Endothelial cell (in vitro differentiated cells): ENCODE data around the gene KCNQ1. TPM values are rescaled to one million over a fixed set of nuclear protein-coding genes. Genes with fewer than 3 reads are reported as not detected.

Source experiments
- DNase-seq: peaks from one replicate; pipeline ENCODE4 v3.0.0; 2021; ENCODE audit warnings: low spot score
- H3K27ac Mint-ChIP-seq: one replicate; pipeline ENCODE4 v1.8.0; 2021; ENCODE audit warnings: mixed read lengths, inconsistent platforms; ENCODE audit not compliant: unreplicated experiment
- H3K27me3 Mint-ChIP-seq: one replicate; pipeline ENCODE4 v1.8.0; 2021; ENCODE audit warnings: mild to moderate bottlenecking, moderate library complexity, mixed read lengths, inconsistent platforms; ENCODE audit not compliant: unreplicated experiment
- H3K36me3 Mint-ChIP-seq: one replicate; pipeline ENCODE4 v1.8.0; 2021; ENCODE audit warnings: mild to moderate bottlenecking, low read depth, mixed read lengths, inconsistent platforms; ENCODE audit not compliant: unreplicated experiment
- H3K4me1 Mint-ChIP-seq: one replicate; pipeline ENCODE4 v1.8.0; 2021; ENCODE audit warnings: mild to moderate bottlenecking, mixed read lengths, inconsistent platforms; ENCODE audit not compliant: unreplicated experiment
- H3K4me3 Mint-ChIP-seq: one replicate; pipeline ENCODE4 v1.8.0; 2021; ENCODE audit warnings: mild to moderate bottlenecking, mixed read lengths, inconsistent platforms; ENCODE audit not compliant: unreplicated experiment
- H3K9me3 Mint-ChIP-seq: one replicate; pipeline ENCODE4 v1.8.0; 2021; ENCODE audit warnings: mixed read lengths, inconsistent platforms; ENCODE audit not compliant: unreplicated experiment
- total RNA-seq: library from RNA; stranded (reverse); fragmentation: NEBNext Ultra II Directional; extraction: Animal tissue kit (Norgen Biotek cat#: 25700); gene quantifications from one replicate; pipeline ENCODE4 v1.2.1, GENCODE V29; 2021; ENCODE audit not compliant: unreplicated experiment
- TF ChIP-seq, protein P1 (sequence below): fragments of 200-600 bp; sonication (generic); IDR thresholded peaks from one replicate; pipeline ENCODE4 v1.5.0; 2021; ENCODE audit warnings: antibody characterized with exemption; ENCODE audit not compliant: unreplicated experiment

KCNQ1 gene
- total RNA-seq, 1 donor from 2014 or later, result 35.3 TPM

DNA sequence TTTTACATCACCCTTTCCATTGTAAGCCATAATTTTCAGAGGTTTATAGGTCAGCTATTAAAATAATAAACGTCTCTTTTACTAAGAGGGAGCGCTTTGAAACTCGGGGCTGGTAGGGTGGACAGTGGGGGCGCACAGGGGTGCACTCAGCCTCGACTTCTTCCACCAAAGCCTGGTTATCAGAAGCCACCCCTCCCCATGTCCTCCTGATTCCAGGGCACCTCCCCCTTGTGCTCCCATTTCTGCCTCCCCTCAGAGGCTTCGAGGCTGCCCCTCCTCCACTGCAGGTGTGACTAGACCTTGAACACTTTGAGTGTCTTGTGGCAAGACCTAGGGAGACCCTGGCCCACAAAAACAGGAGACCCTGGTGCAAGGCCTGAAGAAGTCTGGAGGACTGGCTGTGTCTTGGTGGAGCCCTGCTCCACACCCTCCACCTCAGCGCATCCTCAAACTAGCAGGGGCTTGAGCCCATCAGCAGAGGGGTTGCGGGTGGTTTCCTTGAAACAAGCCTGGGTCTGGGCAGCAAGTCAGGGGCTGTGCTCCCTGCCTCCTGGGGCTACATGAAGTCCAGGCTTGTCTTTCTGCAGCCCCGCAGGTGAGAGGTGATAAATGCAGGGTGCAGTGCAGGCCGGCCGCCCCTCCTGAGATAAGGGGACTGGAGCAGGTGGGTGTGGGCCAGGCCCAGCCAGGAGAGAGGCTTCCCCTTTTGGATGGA is 437.7 kb downstream of the KCNQ1 start:
- Mint-ChIP-seq H3K27me3 (peaks cover 23% of the 10 kb centered on the region), H3K4me3 (peak overlapping the region; percentile 85), H3K4me1 (peaks cover 8% of the 10 kb centered on the region), H3K9me3 (no peaks in the 10 kb centered on the region), H3K27ac (no peak overlapping the region), H3K36me3 (no peaks in the 10 kb centered on the region)
- DNase-seq, result no peak
- TF ChIP-seq, protein P1, sequence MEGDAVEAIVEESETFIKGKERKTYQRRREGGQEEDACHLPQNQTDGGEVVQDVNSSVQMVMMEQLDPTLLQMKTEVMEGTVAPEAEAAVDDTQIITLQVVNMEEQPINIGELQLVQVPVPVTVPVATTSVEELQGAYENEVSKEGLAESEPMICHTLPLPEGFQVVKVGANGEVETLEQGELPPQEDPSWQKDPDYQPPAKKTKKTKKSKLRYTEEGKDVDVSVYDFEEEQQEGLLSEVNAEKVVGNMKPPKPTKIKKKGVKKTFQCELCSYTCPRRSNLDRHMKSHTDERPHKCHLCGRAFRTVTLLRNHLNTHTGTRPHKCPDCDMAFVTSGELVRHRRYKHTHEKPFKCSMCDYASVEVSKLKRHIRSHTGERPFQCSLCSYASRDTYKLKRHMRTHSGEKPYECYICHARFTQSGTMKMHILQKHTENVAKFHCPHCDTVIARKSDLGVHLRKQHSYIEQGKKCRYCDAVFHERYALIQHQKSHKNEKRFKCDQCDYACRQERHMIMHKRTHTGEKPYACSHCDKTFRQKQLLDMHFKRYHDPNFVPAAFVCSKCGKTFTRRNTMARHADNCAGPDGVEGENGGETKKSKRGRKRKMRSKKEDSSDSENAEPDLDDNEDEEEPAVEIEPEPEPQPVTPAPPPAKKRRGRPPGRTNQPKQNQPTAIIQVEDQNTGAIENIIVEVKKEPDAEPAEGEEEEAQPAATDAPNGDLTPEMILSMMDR, result no peak

DNA sequence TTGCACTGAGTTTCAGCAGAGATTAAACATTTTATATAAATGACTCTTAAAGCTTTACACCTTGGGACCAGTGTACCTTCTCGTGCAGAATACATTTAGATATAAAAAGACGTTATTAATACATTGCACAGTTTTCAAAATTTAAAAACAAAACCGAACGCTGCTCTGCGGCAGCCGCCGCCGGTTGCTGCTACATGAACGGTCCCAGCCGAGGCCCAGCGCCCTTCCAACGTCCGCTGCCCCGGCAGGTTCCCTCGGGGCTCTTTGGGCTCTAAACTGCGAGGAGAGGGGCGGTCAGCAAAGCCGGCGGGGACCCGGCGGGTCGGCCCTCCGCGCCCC is 438.8 kb downstream of the KCNQ1 start:
- Mint-ChIP-seq H3K9me3 (no peaks in the 10 kb centered on the region), H3K27ac (peak overlapping the region; percentile 40), H3K4me1 (peaks cover 8% of the 10 kb centered on the region), H3K36me3 (no peaks in the 10 kb centered on the region), H3K4me3 (peak overlapping the region; percentile 85), H3K27me3 (peaks cover 23% of the 10 kb centered on the region)
- DNase-seq, result no peak
- TF ChIP-seq, protein P1, result no peak

DNA sequence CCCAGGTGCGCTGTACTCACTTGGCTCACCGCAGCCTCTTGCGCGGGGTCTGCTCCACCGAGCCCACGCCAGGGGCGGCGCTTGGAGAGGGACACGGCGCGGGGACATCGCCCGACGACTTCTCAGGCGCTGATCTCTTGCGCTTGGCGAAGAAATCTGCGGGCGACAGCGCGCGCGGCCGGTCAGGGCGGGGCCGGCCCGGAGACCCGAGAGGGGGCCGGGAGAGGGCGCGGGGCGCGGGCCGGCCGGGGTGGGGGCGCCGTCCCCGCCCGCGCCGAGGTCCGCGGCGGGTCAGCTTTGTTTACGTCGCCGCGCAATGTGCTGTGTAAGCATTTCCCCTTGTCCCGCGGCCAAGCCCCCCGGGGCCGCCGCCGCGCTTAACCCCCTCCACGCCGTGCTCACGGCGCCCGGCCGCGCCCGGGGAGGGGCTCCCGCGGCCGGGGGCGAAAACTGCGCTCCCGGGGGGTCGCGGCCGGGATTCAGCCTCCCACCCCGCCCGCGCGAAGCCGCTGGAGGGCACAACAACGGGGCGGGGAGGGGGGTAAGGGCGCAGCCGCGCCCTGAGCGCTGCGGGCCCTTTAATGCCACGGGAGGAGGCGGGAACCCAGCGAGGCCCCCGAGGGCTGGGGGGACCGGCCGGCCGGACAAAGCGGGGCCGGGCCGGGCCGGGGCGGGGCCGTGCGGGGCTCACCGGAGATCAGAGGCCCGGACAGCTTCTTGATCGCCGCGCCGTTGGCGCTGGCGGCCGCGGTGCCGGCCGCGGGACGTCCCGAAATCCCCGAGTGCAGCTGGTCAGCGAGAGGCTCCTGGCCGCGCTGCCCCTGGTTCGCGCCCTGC is 439.4 kb downstream of the KCNQ1 start:
- peaks cover 8% of the 10 kb centered on the region for H3K4me1 Mint-ChIP-seq
- no peak overlapping the region for H3K4me3 Mint-ChIP-seq
- peak; percentile 53 for DNase-seq
- no peaks in the 10 kb centered on the region for H3K9me3 Mint-ChIP-seq
- H3K36me3 Mint-ChIP-seq, result no peaks in the 10 kb centered on the region
- TF ChIP-seq, protein P1, result no peak
- H3K27me3 Mint-ChIP-seq, result peaks cover 23% of the 10 kb centered on the region
- no peak overlapping the region for H3K27ac Mint-ChIP-seq

DNA sequence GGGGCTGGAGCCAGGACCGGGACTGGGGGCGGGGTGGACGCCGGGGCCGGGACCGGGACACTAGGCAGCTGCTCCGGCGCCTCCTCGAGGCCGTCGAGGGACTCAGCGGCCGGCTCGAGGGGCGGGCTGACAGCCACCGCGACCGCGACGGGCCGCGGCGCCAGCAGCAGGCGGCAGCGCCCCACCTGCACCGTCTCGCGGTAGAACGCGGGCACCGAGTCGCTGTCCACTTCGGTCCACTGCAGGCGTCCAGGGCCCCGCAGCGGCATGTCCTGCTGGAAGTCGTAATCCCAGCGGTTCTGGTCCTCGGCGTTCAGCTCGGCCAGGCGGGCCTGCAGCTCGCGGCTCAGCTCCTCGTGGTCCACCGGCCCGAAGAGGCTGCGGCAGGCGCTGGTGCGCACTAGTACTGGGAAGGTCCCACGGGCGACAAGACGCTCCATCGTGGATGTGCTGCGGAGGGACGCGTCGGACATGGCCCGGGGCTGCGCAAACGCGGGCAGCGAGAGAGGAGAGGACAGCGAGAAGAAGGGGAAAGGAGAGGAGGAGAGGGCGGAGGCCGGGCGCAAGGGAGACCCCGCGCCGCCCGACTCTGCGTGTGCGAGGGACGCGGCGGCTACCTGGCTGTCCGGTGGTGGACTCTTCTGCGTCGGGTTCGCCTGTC is 440.3 kb downstream of the KCNQ1 start:
- DNase-seq, result peak; percentile 69
- H3K4me3 Mint-ChIP-seq, result peak overlapping the region; percentile 95
- peaks cover 8% of the 10 kb centered on the region for H3K4me1 Mint-ChIP-seq
- TF ChIP-seq, protein P1, result no peak
- H3K27me3 Mint-ChIP-seq, result peaks cover 20% of the 10 kb centered on the region
- no peaks in the 10 kb centered on the region for H3K36me3 Mint-ChIP-seq
- H3K27ac Mint-ChIP-seq, result no peak overlapping the region
- H3K9me3 Mint-ChIP-seq, result no peaks in the 10 kb centered on the region
